ENCODE data around the gene TCP11X1.
"Not testable (repeated sequence)": the region's sequence is repeated elsewhere in the genome, so short reads cannot be mapped to it uniquely, and the experiment has no call there.

DNA sequence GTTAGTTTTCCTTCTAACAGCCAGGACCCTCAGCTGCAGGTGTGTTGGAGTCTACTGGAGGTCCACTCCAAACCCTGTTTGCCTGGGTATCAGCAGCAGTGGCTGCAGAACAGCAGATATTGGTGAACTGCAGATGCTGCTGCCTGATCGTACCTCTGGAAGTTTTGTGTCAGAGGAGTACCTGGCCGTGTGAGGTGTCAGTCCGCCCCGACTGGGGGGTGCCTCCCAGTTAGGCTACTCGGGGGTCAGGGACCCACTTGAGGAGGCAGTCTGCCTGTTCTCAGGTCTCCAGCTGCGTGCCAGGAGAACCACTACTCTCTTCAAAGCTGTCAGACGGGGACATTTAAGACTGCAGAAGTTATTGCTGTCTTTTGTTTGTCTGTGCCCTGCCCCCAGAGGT, 20.6 kb downstream of the TCP11X1 start:
- TF ChIP-seq, protein P1, sequence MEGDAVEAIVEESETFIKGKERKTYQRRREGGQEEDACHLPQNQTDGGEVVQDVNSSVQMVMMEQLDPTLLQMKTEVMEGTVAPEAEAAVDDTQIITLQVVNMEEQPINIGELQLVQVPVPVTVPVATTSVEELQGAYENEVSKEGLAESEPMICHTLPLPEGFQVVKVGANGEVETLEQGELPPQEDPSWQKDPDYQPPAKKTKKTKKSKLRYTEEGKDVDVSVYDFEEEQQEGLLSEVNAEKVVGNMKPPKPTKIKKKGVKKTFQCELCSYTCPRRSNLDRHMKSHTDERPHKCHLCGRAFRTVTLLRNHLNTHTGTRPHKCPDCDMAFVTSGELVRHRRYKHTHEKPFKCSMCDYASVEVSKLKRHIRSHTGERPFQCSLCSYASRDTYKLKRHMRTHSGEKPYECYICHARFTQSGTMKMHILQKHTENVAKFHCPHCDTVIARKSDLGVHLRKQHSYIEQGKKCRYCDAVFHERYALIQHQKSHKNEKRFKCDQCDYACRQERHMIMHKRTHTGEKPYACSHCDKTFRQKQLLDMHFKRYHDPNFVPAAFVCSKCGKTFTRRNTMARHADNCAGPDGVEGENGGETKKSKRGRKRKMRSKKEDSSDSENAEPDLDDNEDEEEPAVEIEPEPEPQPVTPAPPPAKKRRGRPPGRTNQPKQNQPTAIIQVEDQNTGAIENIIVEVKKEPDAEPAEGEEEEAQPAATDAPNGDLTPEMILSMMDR (IDR thresholded peaks at IDR 0.05; ENCODE audit: borderline replicate concordance, extremely low read depth, low read length, poor library complexity, severe bottlenecking): not testable (repeated sequence)
- TF ChIP-seq EZH2 (IDR thresholded peaks at IDR 0.05; ENCODE audit: borderline replicate concordance, low read depth, low read length, severe bottlenecking): not testable (repeated sequence)

Data from DND-41 (cell line).